Natural killer cell treated with Interleukin-12 subunit alpha and Interleukin-12 subunit beta and Interleukin-15 and Interleukin-18, amount 100 ng/mL, for 72 hours (primary cell): ENCODE measurements around the gene C1orf216. TPM values are rescaled to one million over a fixed set of nuclear protein-coding genes. Genes with fewer than 3 reads are reported as not detected.
A peak's percentile ranks its signal among the peaks of the same experiment; 100 is the strongest.

Source experiments
- ATAC-seq, 2 donors: fragments of 150-1000 bp; cut with Tn5 transposase in 1 of 2; sonication (Bioruptor Pico), chemical (Tn5 transposase) in 1 of 2; 2 replicates each; pipeline ENCODE4 v1.10.0; 2021
- DNase-seq: peaks from one replicate; pipeline ENCODE4 v3.0.0; 2022; ENCODE audit warnings: low spot score
- H3K27ac Mint-ChIP-seq, 2 donors: 1 replicate in 1 of 2; 2 replicates in 1 of 2; pipeline ENCODE4 v1.8.0; 2022; ENCODE audit warnings: mixed read lengths in 2 of 2, mild to moderate bottlenecking in 1 of 2, moderate library complexity in 1 of 2
- H3K27me3 Mint-ChIP-seq, 2 donors: 1 replicate in 1 of 2; 2 replicates in 1 of 2; pipeline ENCODE4 v1.8.0; 2022; ENCODE audit warnings: mixed read lengths in 2 of 2
- H3K36me3 Mint-ChIP-seq: one replicate; pipeline ENCODE4 v1.8.0; 2022; ENCODE audit warnings: mixed read lengths
- H3K4me1 Mint-ChIP-seq, 2 donors: 1 replicate in 1 of 2; 2 replicates in 1 of 2; pipeline ENCODE4 v1.8.0; 2022; ENCODE audit warnings: low read depth in 2 of 2, mixed read lengths in 2 of 2, mild to moderate bottlenecking in 1 of 2
- H3K4me3 Mint-ChIP-seq: one replicate; pipeline ENCODE4 v1.8.0; 2022; ENCODE audit warnings: mixed read lengths
- H3K9me3 Mint-ChIP-seq: 2 replicates; pipeline ENCODE4 v1.8.0; 2022; ENCODE audit warnings: mixed read lengths
- total RNA-seq, 2 donors: library from RNA; stranded (reverse); gene quantifications; one replicate each; pipeline ENCODE4 v1.2.3, GENCODE V29; 2022

Gene C1orf216
- total RNA-seq = 10 to 100 TPM; 15.9 to 41.1 TPM

- Mint-ChIP-seq H3K9me3 (no peaks in the 10 kb centered on the region), H3K36me3 (peaks cover 6% of the 10 kb centered on the region), H3K4me3 (peak within 1 kb of the TSS; percentile 94), H3K27me3 (no peaks in the 10 kb centered on the region), H3K4me1 (peaks cover 38 to 41% of the 10 kb centered on the region in 2 donors), H3K27ac (peak within 1 kb of the TSS; percentile 86 to 90)
- peak; percentile 88 for DNase-seq
- peak; percentile 90 to 92 for ATAC-seq
Observed at GRCh38 chr1:35718492-35719336, at the start of gene C1orf216. TSS of gene C1orf216 (minus strand) at chr1:35718884. CDS start at chr1:35716321, 2,563 bp downstream.

DNA sequence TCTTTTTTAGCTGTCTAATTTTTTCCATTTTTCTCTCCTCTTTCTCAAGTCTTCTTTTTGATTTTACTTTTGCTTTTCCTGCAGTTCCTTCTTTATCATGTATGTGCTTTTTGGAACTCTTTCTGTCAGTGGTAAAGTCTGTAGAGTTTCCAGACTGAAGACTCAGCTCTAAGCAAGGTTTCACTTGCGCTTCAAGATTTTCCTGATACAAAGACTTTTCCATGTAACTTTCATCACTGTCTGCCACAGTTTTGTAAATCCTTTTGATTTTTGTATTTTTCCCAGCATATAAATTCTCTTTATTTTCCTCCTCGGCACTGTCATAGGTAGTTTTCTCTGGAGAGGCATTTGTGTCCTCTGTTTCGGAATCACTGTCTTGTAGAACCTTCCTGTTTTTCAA lies 45.6 kb upstream of the C1orf216 start:
- Mint-ChIP-seq H3K27ac (no peak overlapping the region), H3K9me3 (no peaks in the 10 kb centered on the region), H3K4me1 (peaks cover 2 to 11% of the 10 kb centered on the region in 2 donors), H3K4me3 (no peak overlapping the region), H3K27me3 (no peaks in the 10 kb centered on the region), H3K36me3 (peaks cover 14% of the 10 kb centered on the region)
- ATAC-seq = no peak
- no peak for DNase-seq

DNA sequence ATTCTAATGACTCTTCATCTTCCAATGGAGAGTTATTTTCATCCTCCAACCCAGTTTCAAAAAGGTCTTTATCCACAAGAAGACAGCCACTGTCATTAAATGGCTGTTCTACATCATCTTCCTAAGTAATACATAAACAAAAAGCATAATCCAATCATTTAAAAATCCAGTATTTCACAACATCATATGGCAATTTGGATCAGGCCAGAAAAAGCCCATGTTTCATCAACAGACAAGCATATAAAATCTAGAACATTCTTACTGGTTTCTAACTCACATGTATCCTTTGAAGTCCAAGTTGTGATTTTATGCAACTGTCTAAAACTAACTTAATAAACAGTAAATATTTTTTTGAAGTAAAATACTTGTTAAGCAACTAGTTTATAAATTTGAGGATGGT lies 44.5 kb upstream of the C1orf216 start:
- ATAC-seq (no peak), DNase-seq (no peak)
- no peaks in the 10 kb centered on the region for H3K27me3 Mint-ChIP-seq
- H3K36me3 Mint-ChIP-seq = peaks cover 14% of the 10 kb centered on the region
- peaks cover 0 to 6% of the 10 kb centered on the region in 2 donors for H3K4me1 Mint-ChIP-seq
- no peak overlapping the region for H3K4me3 Mint-ChIP-seq
- no peak overlapping the region for H3K27ac Mint-ChIP-seq
- H3K9me3 Mint-ChIP-seq = no peaks in the 10 kb centered on the region

DNA sequence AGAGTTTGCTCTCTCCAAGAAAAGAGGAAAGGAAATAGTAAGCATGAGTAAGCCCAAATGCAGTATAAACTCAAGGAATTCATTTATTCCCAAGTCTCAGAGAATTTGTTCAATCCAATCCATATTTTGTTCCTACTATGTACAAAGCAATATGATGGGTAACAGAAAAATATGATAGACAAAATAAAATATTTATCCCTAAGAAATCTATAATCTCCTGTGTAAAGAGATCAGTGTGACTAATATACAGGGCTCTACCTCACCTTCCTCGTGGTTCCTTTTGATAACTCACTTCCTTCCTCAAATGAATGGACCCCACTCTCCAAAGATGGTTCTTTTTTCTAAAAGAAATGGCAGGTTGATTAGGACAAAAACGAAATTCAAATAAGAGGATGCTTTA lies 43.5 kb upstream of the C1orf216 start:
- ATAC-seq (no peak), DNase-seq (no peak)
- Mint-ChIP-seq H3K27me3 (no peaks in the 10 kb centered on the region), H3K36me3 (peaks cover 22% of the 10 kb centered on the region), H3K27ac (no peak overlapping the region), H3K4me3 (no peak overlapping the region), H3K4me1 (peaks cover 0 to 6% of the 10 kb centered on the region in 2 donors), H3K9me3 (no peaks in the 10 kb centered on the region)

DNA sequence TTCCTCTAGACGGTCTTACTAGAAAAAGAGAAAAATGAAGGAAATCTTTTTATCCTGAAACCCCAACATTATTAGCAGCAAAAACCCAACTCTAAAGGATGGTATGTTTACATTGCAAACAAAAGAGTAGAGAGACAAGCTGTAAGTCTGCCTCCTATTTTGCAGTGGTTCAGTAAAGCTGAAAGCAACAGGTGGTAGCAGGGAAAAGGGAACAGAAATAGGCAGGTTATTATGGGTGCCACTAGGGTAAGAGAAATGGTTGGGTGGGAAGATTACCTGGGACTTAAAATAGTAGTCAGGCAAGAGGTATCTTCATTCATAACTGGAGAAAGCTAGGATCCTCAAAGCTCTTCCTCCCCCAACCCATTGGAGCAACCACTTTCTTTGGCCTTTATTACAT lies 37.4 kb upstream of the C1orf216 start:
- peaks cover 29% of the 10 kb centered on the region for H3K36me3 Mint-ChIP-seq
- H3K27ac Mint-ChIP-seq = no peak overlapping the region

DNA sequence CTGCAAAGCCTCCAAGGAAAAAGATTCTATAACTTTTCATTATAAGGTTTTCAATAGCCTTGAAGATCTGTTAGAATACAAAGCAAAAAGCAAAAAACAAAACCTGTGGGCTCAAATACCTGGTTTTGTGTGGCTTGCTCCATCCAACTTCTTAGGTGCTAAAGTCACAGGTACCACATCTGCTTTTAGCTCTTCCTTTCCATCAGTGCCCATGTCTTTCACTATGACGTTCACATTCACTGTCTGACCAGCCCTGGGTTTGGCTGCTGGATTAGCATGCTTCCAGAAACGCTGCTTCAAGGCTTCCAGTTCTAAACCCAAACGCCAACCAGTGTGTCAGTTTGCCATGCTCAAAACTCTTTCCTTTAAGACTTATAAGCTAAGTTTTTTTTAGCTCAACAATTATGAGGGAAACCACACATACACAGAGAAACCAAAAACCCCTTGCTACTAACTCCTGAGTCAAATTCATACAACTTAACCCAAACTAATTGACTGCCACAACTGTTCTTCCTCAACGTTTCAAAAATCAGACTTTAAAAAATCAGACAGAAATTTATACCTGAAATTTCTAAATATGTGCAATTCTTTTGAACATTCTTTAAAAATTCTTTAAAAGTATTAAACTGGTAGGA lies 35.1 kb upstream of the C1orf216 start:
- ATAC-seq = no peak
- Mint-ChIP-seq H3K27ac (no peak overlapping the region), H3K4me1 (no peaks in the 10 kb centered on the region), H3K36me3 (peaks cover 28% of the 10 kb centered on the region), H3K9me3 (no peaks in the 10 kb centered on the region), H3K4me3 (no peak overlapping the region), H3K27me3 (no peaks in the 10 kb centered on the region)
- DNase-seq = no peak

More for the DNA sequence above, 37.4 kb upstream of the C1orf216 start:
- H3K4me3 Mint-ChIP-seq = no peak overlapping the region
- no peaks in the 10 kb centered on the region for H3K27me3 Mint-ChIP-seq
- H3K9me3 Mint-ChIP-seq = no peaks in the 10 kb centered on the region
- peaks cover 0 to 6% of the 10 kb centered on the region in 2 donors for H3K4me1 Mint-ChIP-seq
- DNase-seq (no peak), ATAC-seq (no peak)

DNA sequence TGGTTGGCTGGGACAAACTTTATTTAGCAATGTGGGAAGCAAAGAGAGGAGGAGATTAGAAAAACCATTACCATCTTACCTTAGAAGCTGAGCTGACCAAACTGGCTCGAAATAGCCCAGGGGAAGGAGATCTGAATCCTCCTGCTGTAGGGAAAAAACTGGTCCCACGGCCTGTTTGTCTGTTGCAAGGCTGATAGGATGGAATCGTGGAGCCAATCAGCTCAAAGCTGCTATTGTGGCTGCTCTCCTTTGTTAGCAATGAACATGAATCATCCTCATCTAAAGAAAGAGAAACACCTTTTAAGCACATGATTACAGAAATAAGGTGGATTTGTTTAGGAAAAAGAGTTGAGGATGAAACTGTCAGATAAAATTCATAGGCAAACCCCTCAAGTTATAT lies 29.6 kb upstream of the C1orf216 start:
- DNase-seq (no peak), ATAC-seq (no peak)
- Mint-ChIP-seq H3K27ac (no peak overlapping the region), H3K4me1 (no peaks in the 10 kb centered on the region), H3K36me3 (peaks cover 23% of the 10 kb centered on the region), H3K4me3 (no peak overlapping the region), H3K27me3 (no peaks in the 10 kb centered on the region), H3K9me3 (no peaks in the 10 kb centered on the region)

DNA sequence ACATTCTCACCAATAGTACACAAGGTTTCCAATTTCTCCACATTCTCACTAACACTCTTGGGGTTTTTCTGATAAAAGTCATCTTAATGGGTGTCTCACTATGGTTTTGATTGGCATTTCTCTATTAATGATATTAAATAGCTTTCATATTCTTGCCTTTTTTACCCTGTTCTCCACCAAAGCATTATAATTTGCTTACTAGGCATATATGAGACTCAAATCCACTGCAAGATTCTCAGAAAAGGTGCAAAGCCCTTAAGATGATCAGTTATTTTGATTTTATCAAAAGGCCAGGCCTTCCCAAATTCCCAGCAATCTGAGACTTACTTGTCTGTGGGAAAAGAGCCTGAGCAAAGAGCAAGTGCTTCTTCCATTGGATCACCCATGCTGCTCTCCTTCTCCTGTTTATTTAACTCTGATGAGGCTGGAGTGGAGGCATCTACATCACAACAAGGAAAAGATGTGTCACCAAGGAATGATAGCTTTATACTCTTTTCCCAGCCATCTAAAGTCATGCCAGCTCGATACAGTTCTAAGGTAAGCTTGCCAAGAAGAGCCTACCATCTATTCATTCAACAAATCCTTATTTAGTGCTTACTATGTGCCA lies 26.5 kb upstream of the C1orf216 start:
- peaks cover 22% of the 10 kb centered on the region for H3K36me3 Mint-ChIP-seq
- H3K9me3 Mint-ChIP-seq = no peaks in the 10 kb centered on the region
- no peak overlapping the region for H3K27ac Mint-ChIP-seq
- H3K27me3 Mint-ChIP-seq = no peaks in the 10 kb centered on the region
- ATAC-seq = no peak
- H3K4me1 Mint-ChIP-seq = no peaks in the 10 kb centered on the region
- no peak overlapping the region for H3K4me3 Mint-ChIP-seq
- DNase-seq = no peak

DNA sequence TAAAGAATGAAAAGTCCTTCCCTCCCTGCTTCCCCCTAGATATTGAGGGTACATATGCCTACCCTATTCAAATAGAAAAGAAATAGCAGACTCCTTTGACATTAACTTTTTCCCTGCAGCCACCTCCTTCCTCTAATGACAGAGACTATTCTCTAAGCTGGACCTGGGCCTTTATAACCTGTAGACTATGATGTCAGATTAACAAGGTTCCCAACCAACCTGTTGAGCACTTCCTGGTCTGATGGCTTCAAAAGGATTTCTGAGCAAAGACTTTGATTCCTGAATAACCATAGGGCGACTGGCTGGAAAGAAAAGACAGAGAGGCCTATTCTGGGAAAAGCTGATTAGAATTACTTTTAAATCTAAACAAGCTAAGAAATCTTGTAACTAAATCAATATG lies 18.4 kb upstream of the C1orf216 start:
- no peak for ATAC-seq
- Mint-ChIP-seq H3K4me3 (no peak overlapping the region), H3K27me3 (no peaks in the 10 kb centered on the region), H3K27ac (no peak overlapping the region), H3K36me3 (peaks cover 17% of the 10 kb centered on the region), H3K4me1 (no peaks in the 10 kb centered on the region), H3K9me3 (no peaks in the 10 kb centered on the region)
- no peak for DNase-seq

DNA sequence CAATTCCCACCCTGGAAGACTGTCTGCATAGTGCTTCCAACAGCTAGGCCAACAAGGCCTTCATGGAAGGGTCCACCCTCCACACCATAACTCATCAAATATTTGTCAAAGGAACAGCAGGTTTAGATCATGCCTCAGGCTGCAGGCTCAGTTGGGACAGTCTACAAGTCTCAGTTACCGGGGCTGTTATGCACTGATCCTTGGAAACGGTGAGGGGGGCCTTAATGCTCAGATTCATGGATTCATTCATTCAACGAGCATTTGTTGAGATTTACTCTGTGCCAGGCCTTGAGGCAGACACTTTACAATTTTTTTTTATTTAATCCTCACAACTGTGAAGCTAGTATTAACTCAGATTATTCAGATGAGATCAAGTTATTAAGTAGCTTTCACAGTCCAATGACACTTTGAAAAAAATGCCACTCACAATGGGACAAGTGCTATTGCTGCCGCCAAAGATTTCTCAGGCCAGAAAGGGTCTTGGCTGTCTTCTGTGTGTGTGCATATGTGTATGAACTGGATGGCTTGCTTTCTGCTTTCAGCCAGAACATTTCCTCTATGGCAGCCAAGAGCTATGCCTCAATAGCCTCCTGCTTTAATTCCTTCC lies 8.9 kb upstream of the C1orf216 start:
- ATAC-seq = no peak
- Mint-ChIP-seq H3K27me3 (no peaks in the 10 kb centered on the region), H3K36me3 (no peaks in the 10 kb centered on the region), H3K4me1 (peaks cover 6 to 7% of the 10 kb centered on the region in 2 donors), H3K9me3 (no peaks in the 10 kb centered on the region), H3K4me3 (no peak overlapping the region), H3K27ac (no peak overlapping the region)
- no peak for DNase-seq

DNA sequence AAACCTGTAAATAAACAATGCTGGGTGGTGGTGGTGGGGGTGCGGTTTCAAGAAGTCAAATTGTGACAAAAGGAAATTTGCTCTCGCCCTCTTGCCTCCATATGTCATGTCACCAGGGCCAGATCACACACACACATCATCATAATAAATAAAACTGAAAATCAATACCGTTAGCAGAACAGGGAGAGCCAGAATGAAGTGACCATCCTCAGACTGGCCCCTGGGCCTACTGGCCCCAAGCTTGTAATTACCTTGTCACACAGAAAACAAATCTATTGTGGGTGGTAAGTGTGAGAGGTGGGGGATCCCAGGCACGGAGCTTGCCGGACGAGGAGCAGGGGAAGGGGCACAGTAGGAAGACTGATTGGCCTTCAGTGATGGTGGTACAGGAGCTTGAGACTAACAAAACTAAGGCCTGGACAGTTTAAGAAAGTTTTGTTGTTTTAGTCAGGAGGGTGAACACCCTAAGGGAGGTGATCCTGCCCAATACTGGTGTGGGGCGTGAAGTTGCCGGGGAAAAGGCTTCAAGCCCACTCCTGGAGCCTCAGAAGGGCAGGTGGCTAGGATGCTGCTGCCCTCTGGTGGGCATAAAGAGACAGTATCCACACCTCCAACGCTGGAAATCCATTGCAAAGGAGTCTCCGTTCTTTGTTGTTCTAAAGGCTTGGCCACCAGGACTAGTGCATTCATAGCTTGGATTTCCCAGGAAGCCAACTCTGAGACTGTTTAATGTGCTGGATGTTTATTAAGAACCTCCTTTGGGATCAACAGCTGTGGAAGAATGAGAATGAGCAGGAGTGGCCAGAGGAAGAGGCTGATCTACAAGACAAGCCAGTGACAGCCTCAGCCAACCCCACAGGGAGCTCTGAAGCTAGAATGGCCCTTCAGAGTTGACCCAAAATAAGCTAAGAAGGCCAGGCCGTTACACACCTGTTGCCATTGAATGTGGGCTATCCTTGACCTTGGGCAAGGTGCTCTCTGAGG lies 8.1 kb upstream of the C1orf216 start:
- Mint-ChIP-seq H3K36me3 (no peaks in the 10 kb centered on the region), H3K27ac (no peak overlapping the region), H3K4me3 (no peak overlapping the region), H3K9me3 (no peaks in the 10 kb centered on the region), H3K27me3 (no peaks in the 10 kb centered on the region), H3K4me1 (peaks cover 6 to 7% of the 10 kb centered on the region in 2 donors)
- ATAC-seq = peak; percentile 75 to 81
- DNase-seq = peak; percentile 69

- H3K36me3 Mint-ChIP-seq = no peaks in the 10 kb centered on the region
- H3K27ac Mint-ChIP-seq = no peak overlapping the region
- no peaks in the 10 kb centered on the region for H3K27me3 Mint-ChIP-seq
- DNase-seq (no peak), ATAC-seq (no peak)
- peaks cover 6 to 7% of the 10 kb centered on the region in 2 donors for H3K4me1 Mint-ChIP-seq
- no peak overlapping the region for H3K4me3 Mint-ChIP-seq
- no peaks in the 10 kb centered on the region for H3K9me3 Mint-ChIP-seq
Observed at GRCh38 chr1:35725596-35725995, 6.9 kb upstream of the C1orf216 start.
